ENCODE measurements around the gene NDUFAF5.

NDUFAF5 gene

DNA sequence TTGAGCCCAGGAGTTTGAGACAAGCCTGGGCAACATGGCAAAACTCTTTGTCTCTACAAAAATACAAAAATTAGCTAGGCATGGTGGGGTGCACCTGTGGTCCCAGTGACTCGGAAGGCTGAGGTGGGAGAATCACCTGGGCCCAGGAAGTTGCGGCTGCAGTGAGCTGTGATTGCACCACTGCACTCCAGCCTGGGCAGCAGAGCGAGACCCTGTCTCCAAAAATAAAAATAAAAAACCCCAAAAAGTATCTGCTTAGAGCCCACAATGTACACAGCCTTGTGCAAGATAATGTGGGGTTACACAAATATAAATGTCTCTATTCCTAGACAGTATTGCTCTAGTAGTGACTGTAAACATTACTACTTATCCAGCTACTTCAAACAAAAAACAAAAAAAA, 6.0 kb upstream of the NDUFAF5 start:
- WGBS, result 96% methylated on average over 2 of the region's 3 CpGs
- H3K4me1 ChIP-seq (ENCODE audit: insufficient read depth, low read length), result 0 out of 2 replicates have a peak, but pooled peaks cover 3% of the 10 kb centered on the region
- no peaks in the 10 kb centered on the region for H3K27me3 ChIP-seq (ENCODE audit: insufficient read depth, low read length)
- H3K27ac ChIP-seq (ENCODE audit: low read depth, low read length), result no peak overlapping the region
- H3K4me3 ChIP-seq (ENCODE audit: low read length), result no peak overlapping the region
- no peaks in the 10 kb centered on the region for H3K9me3 ChIP-seq (ENCODE audit: insufficient read depth, low read depth, low read length)
- peaks cover 94% of the 10 kb centered on the region for H3K36me3 ChIP-seq (ENCODE audit: insufficient read depth, low read length)
- no peak overlapping the region for H3K9ac ChIP-seq (ENCODE audit: low read depth, low read length)

DNA sequence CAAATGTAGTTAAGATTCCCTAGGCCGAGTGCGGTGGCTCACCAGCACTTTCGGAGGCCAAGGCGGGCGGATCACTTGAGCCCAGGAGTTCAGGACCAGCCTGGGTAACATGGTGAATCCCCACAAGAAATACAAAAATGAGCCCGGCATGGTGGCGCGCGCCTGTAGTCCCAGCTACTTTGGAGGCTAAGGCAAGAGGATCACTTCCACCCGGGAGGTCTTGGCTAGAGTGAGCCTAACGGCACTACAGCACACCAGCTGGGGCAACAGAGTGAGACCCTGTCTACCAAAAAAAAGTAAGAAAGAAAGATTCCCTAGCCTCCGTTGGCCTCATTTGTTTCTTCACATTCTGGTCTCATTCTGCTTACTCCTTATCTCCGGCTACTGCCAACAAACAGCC, 1.3 kb upstream of the NDUFAF5 start:
- peak overlapping the region; percentile 88 for H3K4me3 ChIP-seq (ENCODE audit: low read length)
- peak overlapping the region; percentile 86 for H3K9ac ChIP-seq (ENCODE audit: low read depth, low read length)
- H3K36me3 ChIP-seq (ENCODE audit: insufficient read depth, low read length), result peaks cover 68% of the 10 kb centered on the region
- H3K4me1 ChIP-seq (ENCODE audit: insufficient read depth, low read length), result peaks cover 13% of the 10 kb centered on the region; the same call in 1 of the 2 replicates
- WGBS, result 90% methylated on average over 13 of the region's 13 CpGs
- H3K27ac ChIP-seq (ENCODE audit: low read depth, low read length), result no peak overlapping the region
- H3K9me3 ChIP-seq (ENCODE audit: insufficient read depth, low read depth, low read length), result no peaks in the 10 kb centered on the region
- H3K27me3 ChIP-seq (ENCODE audit: insufficient read depth, low read length), result no peaks in the 10 kb centered on the region

DNA sequence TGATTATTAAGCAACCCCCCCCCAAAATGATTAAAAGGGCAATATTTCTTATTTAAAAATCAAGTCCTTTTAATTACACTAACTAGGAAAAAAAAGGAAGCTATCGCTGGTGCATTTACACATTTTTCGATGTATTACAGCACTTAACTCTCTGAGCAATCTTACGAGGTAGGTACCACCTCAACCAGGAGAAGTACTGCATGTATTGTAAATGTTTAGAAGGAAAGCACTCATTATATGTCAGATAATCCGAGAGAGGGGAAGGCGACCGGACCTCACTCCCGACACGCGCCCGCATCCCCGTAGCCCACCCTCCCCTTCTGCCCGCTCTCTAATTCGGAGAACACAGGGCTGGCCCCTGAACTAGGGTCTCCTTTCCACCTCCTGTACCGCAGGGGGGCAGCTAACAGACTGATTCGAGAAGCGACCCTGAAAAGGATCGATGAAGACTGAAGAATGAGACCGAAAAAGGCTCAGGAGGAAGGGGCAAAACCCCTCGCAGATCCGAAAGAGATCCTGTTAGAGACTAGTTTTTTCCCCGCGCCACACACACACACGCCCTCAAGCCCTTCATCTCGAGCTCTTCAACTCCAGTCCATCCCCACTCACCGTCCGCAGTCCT, 446 bp upstream of the NDUFAF5 start:
- under 1% methylated on average over 23 of the region's 26 CpGs for WGBS

DNA sequence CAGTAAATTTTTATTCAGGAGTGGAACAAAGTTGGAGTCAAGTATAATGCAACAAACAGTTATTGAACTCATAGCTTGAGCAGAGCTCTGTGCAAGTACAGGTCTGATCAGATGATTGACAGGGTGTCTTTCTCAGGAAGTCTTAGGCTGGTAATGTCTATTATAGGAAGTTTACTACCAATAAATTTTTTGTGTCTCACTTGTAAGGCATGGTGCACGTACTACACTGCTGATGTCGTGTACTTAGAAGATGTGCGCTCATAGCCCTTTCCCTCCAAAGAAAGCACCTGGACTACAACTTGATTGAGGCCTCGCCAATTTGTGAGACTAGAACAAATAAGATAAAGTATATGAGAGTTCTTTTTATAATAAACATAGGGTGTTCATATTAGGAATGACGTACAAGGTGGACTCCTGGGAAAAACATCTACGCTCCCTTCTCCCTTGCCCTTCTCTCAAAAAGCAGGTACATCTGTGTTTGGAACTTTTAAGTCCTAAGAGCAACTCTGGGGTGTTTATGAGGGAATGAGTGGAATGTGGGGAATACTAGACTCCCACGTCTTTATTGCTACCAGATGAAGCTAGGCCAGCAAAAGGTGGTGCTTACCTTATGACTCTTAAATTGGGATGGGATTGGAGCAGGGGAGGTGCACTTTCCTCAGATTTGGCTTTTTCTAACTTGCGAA, 1.5 kb downstream of the NDUFAF5 start:
- Histone ChIP-seq H3K9me3 (ENCODE audit: insufficient read depth, low read depth, low read length) (no peaks in the 10 kb centered on the region), H3K36me3 (ENCODE audit: insufficient read depth, low read length) (peaks cover 67% of the 10 kb centered on the region), H3K27ac (ENCODE audit: low read depth, low read length) (no peak overlapping the region), H3K9ac (ENCODE audit: low read depth, low read length) (peak overlapping the region; percentile 86; the same call in 1 of the 2 replicates), H3K4me1 (ENCODE audit: insufficient read depth, low read length) (peaks cover 13% of the 10 kb centered on the region; the same call in 1 of the 2 replicates), H3K4me3 (ENCODE audit: low read length) (peak overlapping the region; percentile 88), H3K27me3 (ENCODE audit: insufficient read depth, low read length) (no peaks in the 10 kb centered on the region)
- WGBS, result 90% methylated on average over 6 of the region's 8 CpGs

More for the DNA sequence above, 446 bp upstream of the NDUFAF5 start:
- H3K27me3 ChIP-seq (ENCODE audit: insufficient read depth, low read length), result no peaks in the 10 kb centered on the region
- H3K9me3 ChIP-seq (ENCODE audit: insufficient read depth, low read depth, low read length), result no peaks in the 10 kb centered on the region
- H3K27ac ChIP-seq (ENCODE audit: low read depth, low read length), result peak overlapping the region; percentile 53
- H3K9ac ChIP-seq (ENCODE audit: low read depth, low read length), result peak overlapping the region; percentile 86
- peak overlapping the region; percentile 88 for H3K4me3 ChIP-seq (ENCODE audit: low read length)
- peaks cover 67% of the 10 kb centered on the region for H3K36me3 ChIP-seq (ENCODE audit: insufficient read depth, low read length)
- peaks cover 13% of the 10 kb centered on the region; the same call in 1 of the 2 replicates for H3K4me1 ChIP-seq (ENCODE audit: insufficient read depth, low read length)

DNA sequence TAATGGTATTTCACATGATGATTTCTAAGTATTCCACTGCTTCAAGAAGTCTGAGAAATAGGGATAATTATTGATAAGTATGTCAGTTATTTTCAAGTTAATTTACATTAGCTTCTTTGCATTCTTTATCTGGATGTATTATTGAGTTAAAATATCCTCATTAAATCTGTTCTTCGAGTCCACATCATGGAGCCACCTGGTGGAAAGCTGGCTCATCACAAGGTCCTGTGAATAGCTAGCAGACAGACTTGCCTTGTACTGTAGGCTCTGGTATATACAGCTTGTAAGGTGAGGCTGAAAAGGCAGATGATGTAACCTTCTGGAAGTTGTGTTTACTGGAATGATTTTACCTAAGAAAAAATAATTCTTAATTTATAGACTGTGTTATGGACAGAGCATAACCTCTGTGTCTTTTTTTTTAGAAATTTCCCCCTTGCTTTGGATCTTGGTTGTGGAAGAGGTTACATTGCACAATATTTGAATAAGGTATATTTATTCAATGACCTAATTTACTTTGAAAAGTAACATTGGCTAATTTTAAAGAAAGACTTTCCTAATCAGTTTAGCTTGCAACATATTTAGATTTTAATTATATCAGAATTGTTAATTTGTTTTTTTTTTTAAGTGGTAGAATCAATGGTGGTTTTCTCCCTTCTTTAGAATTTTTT, 3.5 kb downstream of the NDUFAF5 start:
- H3K36me3 ChIP-seq (ENCODE audit: insufficient read depth, low read length), result peaks cover 67% of the 10 kb centered on the region
- no peak overlapping the region for H3K9ac ChIP-seq (ENCODE audit: low read depth, low read length)
- H3K27me3 ChIP-seq (ENCODE audit: insufficient read depth, low read length), result no peaks in the 10 kb centered on the region
- H3K4me1 ChIP-seq (ENCODE audit: insufficient read depth, low read length), result peaks cover 13% of the 10 kb centered on the region; the same call in 1 of the 2 replicates
- no peak overlapping the region for H3K27ac ChIP-seq (ENCODE audit: low read depth, low read length)
- 67% methylated on average over 1 of the region's 1 CpG for WGBS
- H3K9me3 ChIP-seq (ENCODE audit: insufficient read depth, low read depth, low read length), result no peaks in the 10 kb centered on the region
- no peak overlapping the region for H3K4me3 ChIP-seq (ENCODE audit: low read length)

DNA sequence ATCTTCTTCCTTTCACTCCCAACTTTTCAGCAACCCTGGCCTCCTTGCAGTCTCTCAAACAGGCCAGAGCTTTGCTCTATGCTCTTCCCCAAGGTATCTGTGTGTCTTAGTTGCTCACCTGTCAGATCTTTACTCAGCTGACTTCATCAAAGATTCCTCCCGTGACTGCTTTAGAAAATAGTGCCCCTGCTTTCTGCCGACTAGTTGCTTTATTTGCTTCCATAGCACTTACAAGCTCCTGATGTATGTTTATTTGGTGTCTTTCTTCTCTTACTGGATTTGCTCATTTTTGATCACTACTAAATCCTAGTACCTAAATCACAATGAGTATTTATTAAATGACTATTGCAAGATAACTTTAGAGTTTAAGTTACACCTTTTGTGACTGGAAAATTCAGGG, 5.9 kb downstream of the NDUFAF5 start:
- WGBS, result 88% methylated on average over 2 of the region's 2 CpGs
- Histone ChIP-seq H3K27ac (ENCODE audit: low read depth, low read length) (no peak overlapping the region), H3K4me3 (ENCODE audit: low read length) (no peak overlapping the region), H3K4me1 (ENCODE audit: insufficient read depth, low read length) (peaks cover 10% of the 10 kb centered on the region; the same call in 1 of the 2 replicates), H3K9me3 (ENCODE audit: insufficient read depth, low read depth, low read length) (no peaks in the 10 kb centered on the region), H3K36me3 (ENCODE audit: insufficient read depth, low read length) (peaks cover 90% of the 10 kb centered on the region), H3K9ac (ENCODE audit: low read depth, low read length) (no peak overlapping the region), H3K27me3 (ENCODE audit: insufficient read depth, low read length) (no peaks in the 10 kb centered on the region)

DNA sequence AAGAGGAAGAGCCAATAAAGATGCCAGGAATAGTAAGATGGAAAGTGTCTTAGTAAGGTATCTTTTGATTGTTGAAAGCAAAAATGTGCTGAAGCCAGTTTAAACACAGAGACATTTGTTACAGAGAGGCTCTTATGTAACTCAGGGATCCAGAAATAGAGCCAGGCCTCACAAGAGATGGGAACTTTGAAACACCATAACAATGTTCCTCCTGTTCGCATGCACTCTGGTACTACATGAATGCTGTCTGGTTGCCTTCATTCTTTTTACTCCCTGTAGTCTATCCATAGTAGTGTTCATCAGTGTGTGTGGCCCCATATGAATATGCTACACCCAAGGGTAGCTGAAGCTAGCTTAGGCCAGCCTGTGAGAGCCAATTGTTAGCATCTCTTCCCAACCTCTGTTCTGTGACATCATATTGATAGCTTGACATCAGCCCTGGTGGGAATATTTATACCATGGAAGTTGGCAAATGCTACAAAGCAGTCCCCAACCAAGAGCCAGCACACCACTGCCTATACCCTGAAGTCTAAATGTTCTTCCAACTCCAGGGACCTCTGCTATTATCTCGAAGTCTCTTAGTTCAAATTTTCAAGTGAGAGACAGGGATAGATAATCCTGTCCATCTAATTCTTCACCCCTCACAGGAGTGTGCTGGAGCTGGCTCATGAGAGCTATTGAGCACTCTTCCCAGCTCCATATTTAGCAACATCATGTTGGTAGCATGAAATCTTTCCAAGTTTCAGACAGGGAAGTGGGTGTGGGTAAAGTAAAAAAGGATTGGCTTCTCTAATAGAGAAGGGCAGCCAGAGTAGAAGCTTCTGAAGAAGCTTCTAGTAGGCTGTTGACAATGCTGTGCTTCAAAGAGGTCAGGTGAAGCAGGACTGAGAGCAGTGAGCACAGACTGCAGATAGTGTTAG, 7.0 kb downstream of the NDUFAF5 start:
- H3K27ac ChIP-seq (ENCODE audit: low read depth, low read length), result no peak overlapping the region
- no peak overlapping the region for H3K9ac ChIP-seq (ENCODE audit: low read depth, low read length)
- H3K27me3 ChIP-seq (ENCODE audit: insufficient read depth, low read length), result no peaks in the 10 kb centered on the region
- H3K4me1 ChIP-seq (ENCODE audit: insufficient read depth, low read length), result peaks cover under 1% of the 10 kb centered on the region; the same call in 1 of the 2 replicates
- peaks cover 95% of the 10 kb centered on the region for H3K36me3 ChIP-seq (ENCODE audit: insufficient read depth, low read length)
- 100% methylated on average over 2 of the region's 2 CpGs for WGBS
- no peaks in the 10 kb centered on the region for H3K9me3 ChIP-seq (ENCODE audit: insufficient read depth, low read depth, low read length)
- no peak overlapping the region for H3K4me3 ChIP-seq (ENCODE audit: low read length)

DNA sequence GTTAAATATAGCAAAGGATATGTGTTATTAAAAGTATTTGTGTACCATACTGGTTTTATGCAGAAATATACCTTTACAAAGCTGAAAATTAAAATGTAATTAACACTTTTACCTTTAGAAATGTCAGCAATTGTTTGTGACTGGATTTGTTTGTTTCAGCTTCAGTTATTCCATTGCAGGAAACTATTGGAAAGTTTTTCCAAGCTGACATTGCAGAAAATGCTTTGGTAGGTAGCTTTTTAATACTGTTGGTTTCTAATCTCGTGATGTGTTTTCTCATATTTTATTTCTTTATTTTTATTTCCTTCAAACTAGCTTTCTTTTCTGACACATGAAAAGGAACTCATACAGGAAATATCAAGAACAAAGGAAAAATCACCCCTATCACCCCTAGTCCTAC, 8.2 kb downstream of the NDUFAF5 start:
- no CpG with 5 or more reads among the region's 1 CpG for WGBS
- Histone ChIP-seq H3K9me3 (ENCODE audit: insufficient read depth, low read depth, low read length) (no peaks in the 10 kb centered on the region), H3K27ac (ENCODE audit: low read depth, low read length) (no peak overlapping the region), H3K27me3 (ENCODE audit: insufficient read depth, low read length) (no peaks in the 10 kb centered on the region), H3K9ac (ENCODE audit: low read depth, low read length) (no peak overlapping the region), H3K36me3 (ENCODE audit: insufficient read depth, low read length) (peaks cover 95% of the 10 kb centered on the region), H3K4me3 (ENCODE audit: low read length) (no peak overlapping the region), H3K4me1 (ENCODE audit: insufficient read depth, low read length) (no peaks in the 10 kb centered on the region)

DNA sequence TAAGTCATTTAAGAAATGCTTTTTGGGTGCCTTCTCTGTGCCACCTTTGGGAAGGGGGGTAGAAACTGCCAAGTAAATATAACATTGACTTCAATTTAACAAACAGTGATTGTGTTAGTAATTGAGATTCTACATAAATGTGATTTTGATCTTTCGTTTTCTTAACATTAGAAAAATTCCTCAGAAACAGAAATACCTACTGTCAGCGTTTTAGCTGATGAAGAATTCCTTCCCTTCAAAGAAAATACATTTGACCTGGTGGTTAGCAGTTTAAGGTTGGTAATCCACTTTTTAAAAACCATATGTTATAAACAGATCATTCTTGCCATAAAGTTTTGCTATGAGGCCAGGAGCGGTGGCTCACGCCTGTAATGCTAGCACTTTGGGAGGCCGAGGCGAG, 9.8 kb downstream of the NDUFAF5 start:
- 96% methylated on average over 5 of the region's 6 CpGs for WGBS

DNA sequence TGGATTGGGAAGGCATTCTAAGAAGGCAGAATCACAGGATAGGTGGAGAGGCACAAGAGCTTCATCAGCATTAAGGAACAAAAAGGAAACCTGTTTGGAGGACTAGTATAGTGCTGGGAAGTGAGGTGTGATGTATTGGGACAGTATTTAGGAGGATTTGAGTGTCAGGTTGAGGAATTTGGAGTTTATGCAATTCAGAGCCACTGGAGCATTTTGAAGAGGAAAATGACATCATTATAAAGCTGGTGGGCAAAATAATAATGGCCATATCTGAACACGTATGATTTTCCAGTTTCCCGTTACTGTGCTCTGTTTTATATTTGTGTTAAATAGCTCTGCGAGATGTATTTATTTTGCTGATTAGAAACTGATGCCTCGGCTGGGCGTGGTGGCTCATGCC, 14.2 kb downstream of the NDUFAF5 start:
- 87% methylated on average over 5 of the region's 5 CpGs for WGBS
- peaks cover 96% of the 10 kb centered on the region for H3K36me3 ChIP-seq (ENCODE audit: insufficient read depth, low read length)

More for the DNA sequence above, 9.8 kb downstream of the NDUFAF5 start:
- Histone ChIP-seq H3K36me3 (ENCODE audit: insufficient read depth, low read length) (peaks cover 97% of the 10 kb centered on the region), H3K4me1 (ENCODE audit: insufficient read depth, low read length) (no peaks in the 10 kb centered on the region), H3K27me3 (ENCODE audit: insufficient read depth, low read length) (no peaks in the 10 kb centered on the region), H3K9me3 (ENCODE audit: insufficient read depth, low read depth, low read length) (no peaks in the 10 kb centered on the region), H3K4me3 (ENCODE audit: low read length) (no peak overlapping the region), H3K27ac (ENCODE audit: low read depth, low read length) (no peak overlapping the region), H3K9ac (ENCODE audit: low read depth, low read length) (no peak overlapping the region)

More for the DNA sequence above, 14.2 kb downstream of the NDUFAF5 start:
- Histone ChIP-seq H3K9ac (ENCODE audit: low read depth, low read length) (no peak overlapping the region), H3K27ac (ENCODE audit: low read depth, low read length) (no peak overlapping the region), H3K27me3 (ENCODE audit: insufficient read depth, low read length) (no peaks in the 10 kb centered on the region), H3K4me3 (ENCODE audit: low read length) (no peak overlapping the region), H3K4me1 (ENCODE audit: insufficient read depth, low read length) (no peaks in the 10 kb centered on the region), H3K9me3 (ENCODE audit: insufficient read depth, low read depth, low read length) (no peaks in the 10 kb centered on the region)
